GM19452 (cell line): ENCODE results near the gene GTF2IRD1.
"Not testable (repeated sequence)": the region's sequence is repeated elsewhere in the genome, so short reads cannot be mapped to it uniquely, and the experiment has no call there.

ENCODE experiments used
- ATAC-seq: cut with Tn5 transposase; IDR thresholded peaks from one replicate; pipeline ENCODE4 v1.9.1; 2021; ENCODE audit not compliant: unreplicated experiment

The GTF2IRD1 gene

DNA sequence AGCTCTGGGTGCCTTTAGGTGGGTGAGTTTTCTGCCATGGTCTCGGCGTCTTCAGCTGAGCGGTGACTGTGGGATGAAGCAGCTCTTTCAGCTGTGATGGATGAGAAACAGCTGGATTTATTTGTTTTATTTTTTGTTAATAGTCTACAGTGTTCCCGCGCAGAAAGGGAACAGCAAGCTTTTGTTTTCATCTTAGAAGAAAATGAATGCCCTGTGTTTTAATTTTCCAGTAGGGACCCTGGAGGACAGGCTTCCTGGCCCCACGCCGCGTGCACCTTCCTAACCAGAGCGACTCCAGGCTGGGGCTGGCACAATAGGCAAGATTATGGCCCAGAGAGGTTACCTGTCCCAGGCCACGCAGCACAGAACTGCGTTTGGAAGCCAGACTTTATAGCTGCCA, 57.6 kb downstream of the GTF2IRD1 start:
- ATAC-seq = no peak

DNA sequence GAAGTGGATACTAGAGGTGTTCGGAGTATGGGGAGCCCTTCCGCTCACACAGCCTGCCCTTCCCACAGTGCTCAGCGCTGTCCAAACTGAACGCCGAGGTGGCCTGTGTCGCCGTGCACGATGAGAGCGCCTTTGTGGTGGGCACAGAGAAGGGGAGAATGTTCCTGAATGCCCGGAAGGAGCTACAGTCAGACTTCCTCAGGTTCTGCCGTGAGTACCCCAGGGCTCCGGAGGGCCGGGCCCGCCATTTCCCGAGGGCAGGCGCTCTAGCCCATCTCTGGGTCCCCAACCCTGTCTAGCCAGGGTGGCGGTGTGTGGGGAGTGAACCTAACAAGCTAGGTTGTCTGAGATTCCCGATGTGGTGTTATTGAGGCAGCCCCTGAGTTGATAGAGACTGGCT, 59.1 kb downstream of the GTF2IRD1 start:
- ATAC-seq = no peak

DNA sequence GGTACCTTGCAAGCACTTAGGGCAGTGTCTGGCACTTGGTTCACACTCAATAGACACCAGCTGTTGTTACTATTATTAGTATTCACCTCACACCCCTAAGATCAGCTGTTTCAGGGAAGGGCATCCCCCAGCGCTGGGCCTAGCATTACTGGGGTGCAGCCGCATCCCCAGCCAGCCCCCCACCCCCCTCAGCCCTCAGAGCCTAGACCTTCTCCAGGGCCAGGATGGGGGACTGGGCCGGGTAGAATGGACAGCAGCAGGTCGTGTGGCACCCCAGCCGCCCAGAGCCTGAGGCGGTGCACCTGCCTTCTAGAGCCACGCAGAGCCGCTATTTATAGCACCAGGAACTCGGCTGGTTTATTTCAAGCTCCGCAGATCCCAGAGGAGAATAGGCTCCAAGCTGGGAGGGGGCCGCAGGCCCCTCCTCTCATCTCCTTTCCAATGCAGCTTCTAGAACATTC, 60.5 kb downstream of the GTF2IRD1 start:
- no peak for ATAC-seq

GRCh38 chr7:74515276-74515675, 61.6 kb downstream of the GTF2IRD1 start:
- no peak for ATAC-seq

- ATAC-seq = no peak
These were observed 62.5 kb downstream of the GTF2IRD1 start for GRCh38 chr7:74516214-74516613.

GRCh38 chr7:74518041-74518440, 64.3 kb downstream of the GTF2IRD1 start:
- no peak for ATAC-seq

- no peak for ATAC-seq
These were observed 64.9 kb downstream of the GTF2IRD1 start for GRCh38 chr7:74518654-74519053.

DNA sequence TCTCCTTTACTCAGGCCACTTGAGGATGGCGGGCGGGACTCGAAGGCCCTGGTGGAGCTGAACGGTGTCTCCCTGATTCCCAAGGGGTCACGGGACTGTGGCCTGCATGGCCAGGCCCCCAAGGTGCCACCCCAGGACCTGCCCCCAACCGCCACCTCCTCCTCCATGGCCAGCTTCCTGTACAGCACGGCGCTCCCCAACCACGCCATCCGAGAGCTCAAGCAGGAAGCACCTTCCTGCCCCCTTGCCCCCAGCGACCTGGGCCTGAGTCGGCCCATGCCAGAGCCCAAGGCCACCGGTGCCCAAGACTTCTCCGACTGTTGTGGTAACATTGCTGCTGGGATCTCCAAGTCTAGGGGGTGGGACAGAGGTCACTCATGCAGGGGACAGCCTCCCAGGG, 65.7 kb downstream of the GTF2IRD1 start:
- ATAC-seq = no peak

- ATAC-seq = no peak
These were observed 68.1 kb downstream of the GTF2IRD1 start for GRCh38 chr7:74521855-74522254.

DNA sequence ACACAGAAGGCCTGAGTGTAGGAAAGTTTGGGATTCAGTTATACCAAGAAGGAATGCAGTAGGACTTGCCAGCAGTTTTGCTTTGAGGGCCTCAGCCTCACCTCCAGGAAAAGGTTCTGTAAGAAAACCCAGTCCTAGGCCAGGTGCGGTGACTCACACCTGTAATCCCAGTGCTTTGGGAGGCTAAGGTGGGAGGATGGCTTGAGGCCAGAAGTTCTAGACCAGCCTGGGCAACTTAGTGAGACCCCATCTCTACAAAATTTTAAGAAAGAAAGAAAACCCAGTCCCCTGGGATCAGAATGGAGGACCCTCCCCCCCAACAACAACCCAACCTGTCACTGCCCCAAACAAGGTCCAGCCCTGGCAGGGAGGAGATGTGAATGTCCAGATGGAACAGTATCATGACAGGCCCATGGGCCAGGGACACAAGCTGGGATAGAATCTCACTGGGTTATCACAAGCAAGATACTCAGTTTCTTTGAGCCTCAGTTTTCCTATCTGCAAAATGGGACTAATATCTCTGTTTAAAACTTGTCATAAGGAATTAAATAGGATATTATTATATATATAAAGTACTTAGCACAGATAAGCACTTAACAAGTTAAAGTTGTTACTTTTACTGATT, 68.7 kb downstream of the GTF2IRD1 start:
- no peak for ATAC-seq

DNA sequence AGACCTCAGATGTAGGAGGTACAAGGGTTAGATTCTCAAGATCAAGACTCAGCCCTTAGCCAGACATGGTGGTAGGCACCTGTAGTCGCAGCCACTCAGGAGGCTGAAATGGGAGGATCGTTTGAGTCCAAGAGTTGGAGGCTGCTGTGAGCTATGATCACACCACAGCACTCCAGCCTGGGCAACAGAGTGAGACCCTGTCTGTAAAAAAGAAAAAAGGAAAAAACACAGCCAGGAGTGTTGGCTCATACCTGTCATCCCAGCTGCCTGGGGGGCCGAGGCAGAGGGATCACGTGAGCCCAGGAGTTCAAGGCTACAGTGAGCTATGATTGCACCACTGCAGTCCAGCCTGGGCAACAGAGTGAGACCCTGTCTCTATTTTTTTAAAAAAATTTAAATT, 69.3 kb downstream of the GTF2IRD1 start:
- no peak for ATAC-seq

- no peak for ATAC-seq
These were observed 71.4 kb downstream of the GTF2IRD1 start for GRCh38 chr7:74525140-74525539.

- ATAC-seq = no peak
These were observed 72.2 kb downstream of the GTF2IRD1 start for GRCh38 chr7:74525881-74526280.

DNA sequence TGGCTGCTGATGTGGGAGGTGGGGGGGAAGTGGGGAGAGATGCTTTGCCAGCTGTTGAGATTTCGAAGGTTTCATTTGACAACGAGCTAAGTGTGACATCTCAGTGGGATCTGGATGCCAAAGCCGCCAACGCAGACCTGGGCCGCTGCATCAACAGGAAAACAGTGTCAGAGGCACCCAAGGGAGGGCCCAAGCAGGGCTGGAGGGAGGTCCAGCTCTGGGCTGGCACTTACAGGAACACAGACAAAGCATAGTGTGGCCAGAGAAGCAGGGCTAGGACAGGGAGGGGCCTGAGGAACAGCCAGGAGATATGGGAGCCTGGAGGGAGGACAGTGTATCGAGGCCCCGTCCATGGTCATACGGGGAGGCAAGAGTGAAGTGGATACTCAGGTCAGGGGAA, 73.1 kb downstream of the GTF2IRD1 start:
- ATAC-seq = no peak

DNA sequence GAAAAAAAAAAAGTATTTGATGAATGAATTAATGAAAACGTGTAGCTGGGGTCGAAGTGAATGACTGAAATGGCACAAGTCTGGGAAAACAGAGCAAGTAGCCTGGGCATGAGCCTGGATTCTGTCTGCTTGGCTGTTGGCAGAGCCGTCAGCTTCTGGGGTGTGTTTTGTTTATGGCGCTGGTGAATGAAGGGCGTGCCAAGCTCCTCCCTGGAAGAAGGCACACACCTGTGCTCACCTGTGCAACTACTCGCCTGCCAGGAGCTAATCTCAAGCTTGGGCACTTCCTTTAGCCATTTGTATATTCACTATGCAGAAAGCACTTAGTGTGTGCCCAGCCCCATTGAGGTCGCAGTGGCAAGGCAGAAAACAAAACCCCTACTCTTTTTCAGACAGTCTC, 74.1 kb downstream of the GTF2IRD1 start:
- no peak for ATAC-seq

DNA sequence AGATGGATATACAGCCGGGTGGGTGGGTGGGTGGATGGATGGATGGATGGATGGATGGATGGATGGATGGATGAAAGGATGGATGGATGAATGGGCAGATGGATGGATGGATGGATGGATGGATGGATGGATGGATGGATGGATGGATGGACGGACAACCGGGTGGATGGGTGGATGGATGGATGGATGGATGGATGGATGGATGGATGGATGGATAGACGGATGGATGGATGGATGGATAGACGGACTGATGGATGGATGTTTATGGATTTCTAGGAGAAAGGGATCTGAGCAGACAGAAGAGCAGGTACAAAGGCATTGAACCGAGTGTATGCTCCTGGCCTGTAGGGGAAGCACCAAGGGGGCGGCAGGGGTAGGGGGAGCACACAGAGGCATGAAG, 75.1 kb downstream of the GTF2IRD1 start:
- not testable (repeated sequence) for ATAC-seq

GRCh38 chr7:74535951-74536356, 82.2 kb downstream of the GTF2IRD1 start:
- ATAC-seq = no peak

GRCh38 chr7:74541937-74542336, 88.2 kb downstream of the GTF2IRD1 start:
- not testable (repeated sequence) for ATAC-seq

GRCh38 chr7:74542558-74543117, 88.9 kb downstream of the GTF2IRD1 start:
- ATAC-seq = no peak

- no peak for ATAC-seq
These were observed 91.2 kb downstream of the GTF2IRD1 start for GRCh38 chr7:74544706-74545469.

DNA sequence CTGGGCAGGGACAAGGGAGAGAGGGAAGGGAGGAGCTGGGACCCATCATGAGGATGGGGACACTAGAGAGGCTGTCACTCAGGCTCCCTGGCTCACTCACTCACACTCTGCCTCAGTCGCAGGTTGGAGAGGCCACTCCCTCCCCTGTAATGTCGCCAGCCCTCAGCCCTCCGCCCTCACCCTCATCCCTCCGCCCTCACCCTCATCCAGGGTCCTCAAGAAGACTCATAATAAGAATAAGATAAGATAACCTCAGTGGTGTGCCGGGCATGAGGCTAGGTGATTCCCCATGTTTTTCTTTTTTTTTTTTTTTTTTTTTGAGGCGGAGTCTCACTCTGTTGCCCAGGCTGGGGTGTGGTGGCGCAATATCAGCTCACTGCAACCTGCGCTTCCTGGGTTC, 92.2 kb downstream of the GTF2IRD1 start:
- no peak for ATAC-seq

DNA sequence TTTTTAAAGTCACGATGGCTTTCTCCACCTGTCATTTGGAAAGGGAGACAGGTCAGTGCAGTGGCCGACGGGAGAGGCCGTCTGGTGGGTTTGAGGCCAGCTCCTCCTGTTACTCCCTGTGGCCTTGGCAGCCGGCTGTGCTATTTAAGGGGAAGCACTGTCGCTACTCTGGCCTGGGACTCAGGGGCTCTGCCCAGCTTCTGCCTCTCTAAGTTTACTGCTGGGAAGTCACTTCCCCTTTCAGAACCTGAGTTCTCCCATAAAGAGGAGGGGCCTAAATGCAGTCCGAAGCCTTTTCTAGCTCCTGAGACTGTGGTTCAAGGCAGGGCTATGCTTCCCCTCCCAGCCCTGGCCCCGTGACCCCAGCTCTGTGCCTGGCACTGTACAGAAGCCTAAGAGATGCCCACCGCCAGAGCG, 99.9 kb downstream of the GTF2IRD1 start:
- ATAC-seq = not testable (repeated sequence)
